GM18868 (cell line): ENCODE results near the gene CYP4F2.
"Not testable (repeated sequence)": the region's sequence is repeated elsewhere in the genome, so short reads cannot be mapped to it uniquely, and the experiment has no call there.

Experiments
- ATAC-seq: cut with Tn5 transposase; IDR thresholded peaks from one replicate; pipeline ENCODE4 v1.9.1; 2021; ENCODE audit warnings: mild to moderate bottlenecking, moderate library complexity; ENCODE audit not compliant: unreplicated experiment

CYP4F2 gene

DNA sequence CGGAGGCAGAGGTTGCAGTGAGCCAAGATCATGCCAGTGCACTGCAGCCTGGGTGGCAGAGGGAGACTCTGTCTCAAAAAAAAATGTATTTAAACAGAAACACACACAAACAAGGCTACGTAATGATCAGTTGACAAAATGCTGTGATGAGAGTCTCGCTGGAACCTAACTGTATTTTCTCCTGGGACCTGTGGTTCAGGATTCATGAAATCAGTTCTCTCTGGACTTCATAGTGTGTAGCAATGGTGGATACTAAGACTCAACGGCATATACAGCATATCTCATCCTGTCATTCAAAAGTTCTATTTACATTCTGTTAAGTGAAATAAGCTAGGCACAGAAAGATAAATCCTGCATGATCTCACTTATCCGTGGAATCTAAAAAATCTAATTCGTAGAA lies 37.4 kb downstream of the CYP4F2 start:
- ATAC-seq: no peak

GRCh38 chr19:15859187-15859586 lies 38.7 kb downstream of the CYP4F2 start:
- ATAC-seq: no peak

DNA sequence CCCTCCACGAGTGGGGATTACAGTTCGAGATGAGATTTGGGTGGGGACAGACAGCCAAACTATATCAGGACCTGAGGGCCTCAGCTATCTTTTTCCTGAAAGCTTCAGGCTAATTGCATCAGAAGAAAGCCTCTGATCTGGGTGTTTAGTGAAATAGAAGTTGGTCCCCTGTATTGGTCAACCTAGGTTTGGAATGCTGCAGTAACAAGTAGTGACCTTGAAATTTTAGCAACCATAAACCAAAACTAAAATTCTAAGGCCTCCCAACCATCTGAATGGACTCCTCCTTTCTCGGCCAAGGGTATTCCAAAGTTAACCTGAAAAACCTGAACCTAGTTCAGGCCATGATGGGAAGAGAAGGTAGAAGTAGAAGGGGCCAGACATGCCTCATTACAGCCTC lies 47.5 kb downstream of the CYP4F2 start:
- no peak for ATAC-seq

DNA sequence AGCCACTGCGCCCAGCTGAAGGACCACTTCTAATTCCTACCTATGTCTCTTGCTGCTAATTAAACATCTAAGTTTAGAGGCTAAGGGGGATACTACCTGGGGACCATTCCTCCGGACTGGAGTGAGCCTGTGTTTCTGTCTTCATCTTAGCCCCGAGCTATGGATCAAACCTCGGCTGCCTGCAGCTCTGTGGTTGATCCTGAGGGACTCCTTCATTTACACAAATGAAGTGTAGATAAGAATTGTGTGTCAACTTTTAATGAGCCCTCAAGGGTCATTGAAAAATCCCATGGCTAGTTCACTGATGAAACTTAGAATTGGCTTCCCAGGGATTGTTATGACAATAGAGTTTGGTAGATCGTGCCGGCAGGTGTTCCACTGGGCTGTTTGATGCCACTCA lies 51.0 kb downstream of the CYP4F2 start:
- no peak for ATAC-seq

GRCh38 chr19:15843894-15844222 lies 54.0 kb downstream of the CYP4F2 start:
- not testable (repeated sequence) for ATAC-seq

- no peak for ATAC-seq
Measured at GRCh38 chr19:15843203-15843893, 54.5 kb downstream of the CYP4F2 start.

- ATAC-seq: no peak
Measured at GRCh38 chr19:15841875-15842569, 55.9 kb downstream of the CYP4F2 start.

GRCh38 chr19:15840833-15841232 lies 57.0 kb downstream of the CYP4F2 start:
- ATAC-seq: no peak

DNA sequence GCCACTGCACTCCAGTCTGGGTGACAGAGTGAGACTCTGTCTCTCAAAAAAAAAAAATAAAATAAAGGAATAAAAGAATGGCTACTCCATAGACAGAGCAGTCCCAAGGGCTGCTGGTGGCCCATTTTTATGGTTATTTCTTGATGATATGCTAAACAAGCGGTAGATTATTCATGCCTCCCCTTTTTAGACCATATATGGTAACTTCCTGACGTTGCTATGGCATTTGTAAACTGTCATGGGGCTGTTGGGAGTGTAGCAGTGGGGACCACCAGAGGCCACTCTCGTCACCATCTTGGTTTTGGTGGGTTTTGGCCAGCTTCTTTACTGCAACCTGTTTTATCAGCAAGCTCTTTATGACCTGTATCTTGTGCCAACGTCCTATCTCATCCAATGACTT lies 58.0 kb downstream of the CYP4F2 start:
- ATAC-seq: not testable (repeated sequence)

GRCh38 chr19:15838351-15838750 lies 59.5 kb downstream of the CYP4F2 start:
- ATAC-seq: no peak

- no peak for ATAC-seq
Measured at GRCh38 chr19:15837221-15837731, 60.6 kb downstream of the CYP4F2 start.

DNA sequence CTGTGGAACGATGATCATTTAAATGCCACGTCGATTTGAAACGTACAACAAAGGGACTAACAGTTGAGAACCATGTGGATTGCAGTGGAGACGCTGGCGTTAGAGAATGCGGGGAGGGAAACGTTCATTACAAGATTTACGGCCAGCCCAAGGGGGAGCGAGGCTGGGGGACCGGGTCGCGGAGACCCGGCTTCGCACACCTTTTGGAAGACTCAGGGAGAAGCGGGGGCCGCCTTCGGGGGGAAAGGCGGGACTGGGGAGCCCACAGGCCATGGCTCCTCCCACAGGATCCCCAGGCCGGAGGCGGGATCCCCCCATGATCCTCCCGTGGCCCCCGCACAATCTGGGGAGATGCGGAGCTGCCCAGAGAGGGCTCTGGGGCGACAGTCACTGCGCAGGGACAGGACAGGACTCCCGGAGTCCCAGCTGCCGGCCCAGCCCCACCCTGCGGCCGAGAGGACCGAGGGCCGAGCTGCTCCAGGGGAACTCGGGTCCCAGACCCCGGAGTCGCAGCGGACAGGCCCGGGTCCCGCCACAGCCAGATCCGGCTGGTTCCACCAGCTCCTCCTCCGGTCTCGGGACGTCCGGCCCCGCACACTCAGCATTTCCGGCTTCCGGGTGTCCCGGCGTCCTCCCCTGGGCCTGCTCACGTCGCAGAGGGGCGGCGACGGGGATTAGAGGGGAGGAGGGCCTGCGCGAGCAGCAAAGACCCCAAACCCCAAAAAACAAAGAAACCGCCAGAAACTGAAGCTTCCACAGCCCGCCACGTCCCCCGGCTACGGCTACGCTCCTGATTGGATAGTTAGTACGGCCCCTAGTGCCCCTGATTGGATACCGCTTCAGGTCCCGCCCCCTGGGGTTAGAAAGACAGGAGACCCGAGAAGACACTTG lies 61.3 kb downstream of the CYP4F2 start:
- peak; percentile 93 for ATAC-seq

GRCh38 chr19:15835565-15836329 lies 62.1 kb downstream of the CYP4F2 start:
- ATAC-seq: not testable (repeated sequence)

- not testable (repeated sequence) for ATAC-seq
Measured at GRCh38 chr19:15834232-15834631, 63.6 kb downstream of the CYP4F2 start.

GRCh38 chr19:15831626-15832025 lies 66.2 kb downstream of the CYP4F2 start:
- ATAC-seq: no peak

GRCh38 chr19:15829786-15830185 lies 68.1 kb downstream of the CYP4F2 start:
- no peak for ATAC-seq

DNA sequence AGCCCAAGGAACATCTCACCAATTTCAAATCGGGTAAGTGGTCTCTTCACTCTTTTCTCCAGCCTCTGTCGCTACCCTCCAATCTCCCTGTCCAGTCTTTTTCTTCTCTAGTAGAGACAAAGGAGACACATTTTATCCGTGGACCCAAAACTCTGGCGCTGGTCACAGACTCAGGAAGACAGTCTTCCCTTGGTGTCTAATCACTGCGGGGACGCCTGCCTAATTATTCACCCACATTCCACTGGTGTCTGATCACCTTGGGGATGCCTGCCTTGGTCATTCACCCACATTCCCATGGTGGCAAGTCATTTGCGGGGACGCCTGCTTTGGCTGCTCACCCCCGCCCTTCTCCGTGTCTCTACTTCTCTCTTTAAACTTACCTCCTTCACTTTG lies 68.6 kb downstream of the CYP4F2 start:
- ATAC-seq: no peak

DNA sequence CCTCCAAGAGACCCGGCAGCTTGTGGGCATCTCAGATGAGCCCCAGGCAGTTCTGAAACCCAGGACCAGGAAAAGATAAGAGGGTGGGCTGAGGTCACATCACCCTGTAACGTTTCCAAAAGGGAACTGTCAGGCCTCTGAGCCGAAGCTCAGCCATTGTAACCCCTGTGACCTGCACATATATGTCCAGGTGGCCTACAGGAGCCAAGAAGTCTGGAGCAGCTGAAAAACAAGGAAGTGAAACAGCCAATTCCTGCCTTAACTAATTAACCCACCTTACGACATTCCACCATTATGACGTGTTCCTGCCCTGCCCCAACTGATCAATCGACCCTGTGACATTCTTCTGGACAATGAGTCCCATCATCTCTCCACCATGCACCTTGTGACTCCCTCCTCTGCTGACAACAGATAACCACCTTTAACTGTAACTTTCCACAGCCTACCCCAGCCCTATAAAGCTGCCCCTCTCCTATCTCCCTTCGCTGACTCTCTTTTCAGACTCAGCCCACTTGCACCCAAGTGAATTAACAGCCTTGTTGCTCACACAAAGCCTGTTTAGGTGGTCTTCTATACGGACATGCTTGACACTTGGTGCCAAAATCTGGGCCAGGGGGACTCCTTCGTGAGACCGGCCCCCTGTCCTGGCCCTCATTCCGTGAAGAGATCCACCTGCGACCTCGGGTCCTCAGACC lies 69.1 kb downstream of the CYP4F2 start:
- not testable (repeated sequence) for ATAC-seq

- no peak for ATAC-seq
Measured at GRCh38 chr19:15828121-15828610, 69.7 kb downstream of the CYP4F2 start.
